Right lobe of liver (tissue), 4 donors: ENCODE measurements around the gene COMT.

Experiments
- POLR2A ChIP-seq: fragments of 450-650 bp; IDR thresholded peaks from one replicate; pipeline ENCODE4 v1.6.1; 2017; ENCODE audit warnings: antibody characterized with exemption, mild to moderate bottlenecking
- TF ChIP-seq, protein P1 (sequence below), 4 donors: fragments of 200-600 bp in 3 of 4; fragments of 450-650 bp in 1 of 4; IDR thresholded peaks; one replicate each; pipeline versions ENCODE4 v1.5.1 to v1.8.0; 2016 to 2022; ENCODE audit warnings: antibody characterized with exemption in 4 of 4, mild to moderate bottlenecking in 2 of 4
- donor health status: DM: no; HTN: no; CAD: no.
- donor health status: DM: no; HTN: no; CAD: no.
- donor health status: DM: no; HTN: yes; CAD: no.

DNA sequence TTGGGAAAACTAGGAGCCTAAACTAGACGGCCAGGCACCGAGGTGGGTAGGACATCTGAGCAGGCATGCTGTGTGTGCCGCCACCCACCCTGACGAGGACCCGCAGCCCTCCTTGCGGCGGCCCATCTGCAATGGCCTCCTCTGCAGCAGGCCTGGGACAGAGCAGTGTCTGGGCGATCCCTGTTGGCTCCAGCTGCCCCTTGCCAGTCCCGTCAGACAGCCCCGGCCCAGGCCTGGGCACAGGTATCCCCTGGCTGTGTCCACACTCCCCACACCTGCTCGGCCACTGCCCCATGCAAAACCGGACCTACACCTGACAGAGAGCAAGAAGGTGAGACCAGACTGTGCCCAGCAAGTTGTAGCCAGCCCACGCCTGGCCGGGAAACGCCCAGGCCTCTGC, 48.2 kb upstream of the COMT start:
- no peak for TF ChIP-seq POLR2A
- TF ChIP-seq, protein P1, sequence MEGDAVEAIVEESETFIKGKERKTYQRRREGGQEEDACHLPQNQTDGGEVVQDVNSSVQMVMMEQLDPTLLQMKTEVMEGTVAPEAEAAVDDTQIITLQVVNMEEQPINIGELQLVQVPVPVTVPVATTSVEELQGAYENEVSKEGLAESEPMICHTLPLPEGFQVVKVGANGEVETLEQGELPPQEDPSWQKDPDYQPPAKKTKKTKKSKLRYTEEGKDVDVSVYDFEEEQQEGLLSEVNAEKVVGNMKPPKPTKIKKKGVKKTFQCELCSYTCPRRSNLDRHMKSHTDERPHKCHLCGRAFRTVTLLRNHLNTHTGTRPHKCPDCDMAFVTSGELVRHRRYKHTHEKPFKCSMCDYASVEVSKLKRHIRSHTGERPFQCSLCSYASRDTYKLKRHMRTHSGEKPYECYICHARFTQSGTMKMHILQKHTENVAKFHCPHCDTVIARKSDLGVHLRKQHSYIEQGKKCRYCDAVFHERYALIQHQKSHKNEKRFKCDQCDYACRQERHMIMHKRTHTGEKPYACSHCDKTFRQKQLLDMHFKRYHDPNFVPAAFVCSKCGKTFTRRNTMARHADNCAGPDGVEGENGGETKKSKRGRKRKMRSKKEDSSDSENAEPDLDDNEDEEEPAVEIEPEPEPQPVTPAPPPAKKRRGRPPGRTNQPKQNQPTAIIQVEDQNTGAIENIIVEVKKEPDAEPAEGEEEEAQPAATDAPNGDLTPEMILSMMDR (IDR thresholded peaks at IDR 0.05), result no peak
